IMR-90 (cell line): Measurements from ENCODE around the gene POR. TPM values are rescaled to one million over a fixed set of nuclear protein-coding genes. Genes with fewer than 3 reads are reported as not detected.

Experiments
- ATAC-seq: fragments of 200-7000 bp; cut with Tn5 transposase; 2 replicates; pipeline ENCODE4 v1.9.1; 2020; ENCODE audit warnings: low read depth, mild to moderate bottlenecking, moderate library complexity
- BruUV-seq: library from RNA; stranded (reverse); fragments of 400-500 nt; replicated peaks from 2 replicates; lab custom pipeline; 2021; lab: Mats Ljungman, UMichigan
- CTCF ChIA-PET: fragments of 300-600 bp; formaldehyde crosslinking; extraction: SDS; loops from one replicate; lab custom pipeline; 2021; ENCODE audit warnings: antibody characterized with exemption; lab: Yijun Ruan, JAX
- POLR2A ChIA-PET: fragments of 300-600 bp; sonication (Branson Sonifier 250); formaldehyde crosslinking; loops from one replicate; lab custom pipeline; 2022; ENCODE audit warnings: antibody characterized with exemption; ENCODE audit not compliant: unreplicated experiment; lab: Charles Lee
- DNase-seq: peaks from one replicate; pipeline ENCODE4 v3.0.0; 2013
- H2AFZ ChIP-seq: replicated peaks from 2 replicates; pipeline ENCODE3; 2013; ENCODE audit warnings: low read length, mild to moderate bottlenecking; ENCODE audit not compliant: poor library complexity
- H2AK5ac ChIP-seq: 2 replicates; pipeline ENCODE4 v1.6.1; 2013; ENCODE audit warnings: low read depth, low read length, inconsistent platforms
- H2AK9ac ChIP-seq: replicated peaks from 2 replicates; pipeline ENCODE3; 2013; ENCODE audit warnings: mild to moderate bottlenecking, low read depth, low read length, moderate library complexity; ENCODE audit not compliant: poor library complexity
- H2BK120ac ChIP-seq: 2 replicates; pipeline ENCODE4 v1.6.1; 2013; ENCODE audit warnings: low read depth, low read length, inconsistent platforms
- H2BK15ac ChIP-seq: 3 replicates; pipeline ENCODE4 v1.6.1; 2013; ENCODE audit warnings: low read depth, low read length, inconsistent platforms
- H2BK20ac ChIP-seq: 2 replicates; pipeline ENCODE4 v1.6.1; 2013; ENCODE audit warnings: low read depth, mild to moderate bottlenecking, inconsistent platforms, low read length, moderate library complexity
- H2BK5ac ChIP-seq: 2 replicates; pipeline ENCODE4 v1.6.1; 2013; ENCODE audit warnings: mild to moderate bottlenecking, low read depth, low read length, inconsistent platforms; ENCODE audit not compliant: poor library complexity, severe bottlenecking
- H3K14ac ChIP-seq: replicated peaks from 2 replicates; pipeline ENCODE4 v1.6.1; 2013; ENCODE audit warnings: low read depth, low read length, inconsistent platforms
- H3K18ac ChIP-seq: 2 replicates; pipeline ENCODE4 v1.6.1; 2013; ENCODE audit warnings: low read depth, low read length, control low read depth
- H3K23ac ChIP-seq: 2 replicates; pipeline ENCODE4 v1.6.1; 2013; ENCODE audit warnings: low read depth, low read length, inconsistent platforms
- H3K27ac ChIP-seq: 2 replicates; pipeline ENCODE4 v1.5.1; 2013; ENCODE audit warnings: mild to moderate bottlenecking, control low read depth, low read length; ENCODE audit not compliant: insufficient read depth
- H3K27me3 ChIP-seq: 2 replicates; pipeline ENCODE4 v1.6.1; 2013; ENCODE audit warnings: low read length; ENCODE audit not compliant: control insufficient read depth, insufficient read depth
- H3K36me3 ChIP-seq: 2 replicates; pipeline ENCODE4 v1.6.1; 2013; ENCODE audit warnings: low read length, mixed read lengths; ENCODE audit not compliant: control insufficient read depth, insufficient read depth
- H3K4ac ChIP-seq: 2 replicates; pipeline ENCODE4 v1.6.1; 2013; ENCODE audit warnings: low read depth, low read length, inconsistent platforms
- H3K4me1 ChIP-seq: 2 replicates; pipeline ENCODE4 v1.6.1; 2013; ENCODE audit warnings: low read length, mixed read lengths; ENCODE audit not compliant: control insufficient read depth, insufficient read depth
- H3K4me2 ChIP-seq: 2 replicates; pipeline ENCODE4 v1.6.1; 2013; ENCODE audit warnings: low read depth, mild to moderate bottlenecking, control low read depth, low read length, moderate library complexity
- H3K4me3 ChIP-seq: 2 replicates; pipeline ENCODE4 v1.5.1; 2013; ENCODE audit warnings: low read depth, mild to moderate bottlenecking, control low read depth, low read length, moderate library complexity; ENCODE audit not compliant: insufficient read depth
- H3K56ac ChIP-seq: 2 replicates; pipeline ENCODE4 v1.6.1; 2013; ENCODE audit warnings: low read length, inconsistent platforms; ENCODE audit not compliant: insufficient read depth; ENCODE audit errors: extremely low read depth
- H3K79me1 ChIP-seq, 2 experiments: 2 replicates each; pipeline ENCODE4 v1.6.1; 2013; ENCODE audit warnings: low read length in 2 of 2, inconsistent platforms in 1 of 2, low read depth in 1 of 2
- H3K9ac ChIP-seq: 2 replicates; pipeline ENCODE4 v1.6.1; 2013; ENCODE audit warnings: low read depth, low read length, control low read depth
- H3K9me1 ChIP-seq: 2 replicates; pipeline ENCODE4 v1.6.1; 2013; ENCODE audit warnings: low read length, inconsistent platforms; ENCODE audit not compliant: insufficient read depth
- H3K9me3 ChIP-seq: 2 replicates; pipeline ENCODE4 v1.6.1; 2013; ENCODE audit warnings: low read length; ENCODE audit not compliant: control insufficient read depth, insufficient read depth
- H4K20me1 ChIP-seq: 2 replicates; pipeline ENCODE4 v1.6.1; 2013; ENCODE audit warnings: low read length, inconsistent platforms; ENCODE audit not compliant: insufficient read depth
- H4K5ac ChIP-seq: 2 replicates; pipeline ENCODE4 v1.6.1; 2013; ENCODE audit warnings: mild to moderate bottlenecking, low read depth, low read length, control low read depth
- H4K8ac ChIP-seq, 2 experiments: 2 replicates each; pipeline ENCODE4 v1.6.1; 2013; ENCODE audit warnings: low read depth in 2 of 2, low read length in 2 of 2, control low read depth in 1 of 2, inconsistent platforms in 1 of 2
- H4K91ac ChIP-seq: 2 replicates; pipeline ENCODE4 v1.6.1; 2013; ENCODE audit warnings: low read depth, low read length, inconsistent platforms; ENCODE audit not compliant: insufficient read depth
- ELK1 ChIP-seq: fragments of 150-350 bp; IDR thresholded peaks from 2 replicates; pipeline ENCODE4 v1.6.1; 2016; ENCODE audit warnings: low read depth, mild to moderate bottlenecking, low read length, moderate library complexity, borderline replicate concordance
- MAZ ChIP-seq: IDR thresholded peaks from 2 replicates; pipeline ENCODE4 v1.6.1; 2012; ENCODE audit warnings: low read depth, mild to moderate bottlenecking, low read length, improper control_type of control experiment, moderate library complexity, borderline replicate concordance
- RAD21 ChIP-seq: IDR thresholded peaks from 2 replicates; pipeline ENCODE4 v1.6.1; 2012; ENCODE audit warnings: low read length, improper control_type of control experiment
- RCOR1 ChIP-seq: IDR thresholded peaks from 2 replicates; pipeline ENCODE4 v1.6.1; 2012; ENCODE audit warnings: mild to moderate bottlenecking, low read length, improper control_type of control experiment; ENCODE audit not compliant: insufficient replicate concordance
- WGBS, 2 experiments: methylation state at CpG; one replicate each; pipeline versions ENCODE4 v1.1.5 to v1.1.7; 2013; ENCODE audit warnings: missing lambda C conversion rate in 2 of 2; ENCODE audit not compliant: insufficient read length in 1 of 2; ENCODE audit errors: extremely low coverage in 2 of 2; 5-methylcytosine and 5-hydroxymethylcytosine counted together
- dilution Hi-C: fragments of 300-500 bp; cut with HindIII; formaldehyde crosslinking; loops from one replicate; pipeline ENCODE4 v1.14.3; 2018; ENCODE audit warnings: low sequenced_read_pairs; ENCODE audit not compliant: unreplicated experiment
- in situ Hi-C: fragments of 300-500 bp; cut with MboI; formaldehyde crosslinking; loops from 3 replicates; pipeline ENCODE4 v1.14.3; 2019; ENCODE audit warnings: low sequenced_read_pairs, inconsistent platforms, mixed read lengths
- intact Hi-C: fragments of 100-400 bp; cut with micrococcal nuclease; formaldehyde crosslinking; loops from 2 replicates; pipeline ENCODE4 v1.10.0; 2022
- polyA plus RNA-seq, 3 experiments: library from polyadenylated mRNA; depleted of rRNA; stranded (reverse); fragments of >200 nt; gene quantifications; 2 replicates each; pipeline ENCODE4 v1.2.3, GENCODE V29; 2012; ENCODE audit warnings: low replicate concordance in 1 of 3
- total RNA-seq: library from RNA; depleted of rRNA; stranded (reverse); fragments of >200 nt; gene quantifications from 2 replicates; pipeline ENCODE4 v1.2.3, GENCODE V29; 2012
- TF ChIP-seq, protein P1 (sequence below): fragments of 150-350 bp; IDR thresholded peaks from 2 replicates; pipeline ENCODE4 v1.6.1; 2017; ENCODE audit warnings: mild to moderate bottlenecking, antibody characterized with exemption, low read length, low read depth

The POR gene
- total and polyA plus RNA-seq, 2 of the 4 experiments (the other 2 are of a cell fraction) = 25.5 to 42.2 TPM

DNA sequence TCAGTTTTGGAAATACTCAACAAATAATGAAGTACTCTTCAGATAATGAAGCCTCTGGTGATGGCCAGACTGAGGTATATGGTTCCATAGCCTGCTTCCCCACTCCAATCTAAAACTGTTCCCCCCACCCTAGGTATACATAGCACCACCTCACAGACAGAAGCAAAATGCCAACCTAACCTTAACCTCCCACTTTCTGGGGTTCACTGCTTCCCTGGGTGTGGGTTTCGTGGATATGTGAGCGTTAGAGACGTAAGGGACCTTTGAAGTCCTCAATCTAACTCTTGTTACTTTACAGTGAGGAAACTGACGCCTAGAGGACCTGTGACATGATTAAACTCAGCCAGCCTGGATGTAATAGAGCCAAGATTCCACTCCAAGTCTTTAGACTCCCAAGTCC lies 34.7 kb upstream of the POR start:
- H4K5ac ChIP-seq = peak overlapping the region; percentile 70
- DNase-seq = no peak
- H4K8ac ChIP-seq = 0 out of 4 replicates have a peak overlapping the region, but pooled peaks of 1 of the 2 experiments have one; percentile 26
- dilution Hi-C loops (no loop called here), in situ Hi-C loops (no loop called here), intact Hi-C loops (no loop called here)
- ATAC-seq = no peak
- no peaks in the 10 kb centered on the region for H3K9me3 ChIP-seq
- H3K4me1 ChIP-seq = peaks cover 6% of the 10 kb centered on the region
- peak overlapping the region; percentile 60; the same call in 1 of the 2 replicates for H3K9ac ChIP-seq
- H2BK5ac ChIP-seq = peak overlapping the region; percentile 5
- CTCF ChIA-PET = no interaction called here
- H3K4ac ChIP-seq = peak overlapping the region; percentile 61
- no TSS peak for BruUV-seq
- H4K20me1 ChIP-seq = peaks cover 10% of the 10 kb centered on the region; the same call in 1 of the 2 replicates
- no peak overlapping the region for H2BK120ac ChIP-seq
- peak overlapping the region; percentile 90 for H2AK9ac ChIP-seq
- peak overlapping the region; percentile 91; the same call in 1 of the 2 replicates for H3K4me3 ChIP-seq
- peak overlapping the region; percentile 87 for H3K23ac ChIP-seq
- H3K18ac ChIP-seq = peak overlapping the region; percentile 44; the same call in 1 of the 2 replicates
- peak overlapping the region; percentile 99 for H3K4me2 ChIP-seq
- peak overlapping the region; percentile 9 for H2AFZ ChIP-seq
- H3K79me1 ChIP-seq = peaks cover 24 to 50% of the 10 kb centered on the region in 2 experiments
- no peak overlapping the region for H2BK20ac ChIP-seq
- peak overlapping the region; percentile 83; the same call in 1 of the 2 replicates for H2AK5ac ChIP-seq
- WGBS, 2 experiments = no CpG with 5 or more reads among the region's 4 CpGs
- peak overlapping the region; percentile 85 for H3K14ac ChIP-seq
- H4K91ac ChIP-seq = no peak overlapping the region; the same call in 1 of the 2 replicates
- H3K9me1 ChIP-seq = peaks cover 15% of the 10 kb centered on the region
- H2BK15ac ChIP-seq = peak overlapping the region; percentile 69; the same call in 1 of the 3 replicates
- peak overlapping the region; percentile 36; the same call in 1 of the 2 replicates for H3K56ac ChIP-seq
- POLR2A ChIA-PET = no interaction called here
- peaks cover 30% of the 10 kb centered on the region for H3K36me3 ChIP-seq
- H3K27ac ChIP-seq = peak overlapping the region; percentile 69; the same call in 1 of the 2 replicates
- H3K27me3 ChIP-seq = no peaks in the 10 kb centered on the region
- TF ChIP-seq, protein P1, sequence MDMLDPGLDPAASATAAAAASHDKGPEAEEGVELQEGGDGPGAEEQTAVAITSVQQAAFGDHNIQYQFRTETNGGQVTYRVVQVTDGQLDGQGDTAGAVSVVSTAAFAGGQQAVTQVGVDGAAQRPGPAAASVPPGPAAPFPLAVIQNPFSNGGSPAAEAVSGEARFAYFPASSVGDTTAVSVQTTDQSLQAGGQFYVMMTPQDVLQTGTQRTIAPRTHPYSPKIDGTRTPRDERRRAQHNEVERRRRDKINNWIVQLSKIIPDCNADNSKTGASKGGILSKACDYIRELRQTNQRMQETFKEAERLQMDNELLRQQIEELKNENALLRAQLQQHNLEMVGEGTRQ = no peak
- no peak for TF ChIP-seq RAD21
- no peak for TF ChIP-seq ELK1
- no peak for TF ChIP-seq MAZ
- TF ChIP-seq RCOR1 = no peak
